Measurements from ENCODE around the gene LACTB. TPM values are rescaled to one million over a fixed set of nuclear protein-coding genes. Genes with fewer than 3 reads are reported as not detected.
"Not testable (repeated sequence)": the region's sequence is repeated elsewhere in the genome, so short reads cannot be mapped to it uniquely, and the experiment has no call there.

LACTB gene
- polyA plus RNA-seq, 1 experiment, result 51.1 TPM

DNA sequence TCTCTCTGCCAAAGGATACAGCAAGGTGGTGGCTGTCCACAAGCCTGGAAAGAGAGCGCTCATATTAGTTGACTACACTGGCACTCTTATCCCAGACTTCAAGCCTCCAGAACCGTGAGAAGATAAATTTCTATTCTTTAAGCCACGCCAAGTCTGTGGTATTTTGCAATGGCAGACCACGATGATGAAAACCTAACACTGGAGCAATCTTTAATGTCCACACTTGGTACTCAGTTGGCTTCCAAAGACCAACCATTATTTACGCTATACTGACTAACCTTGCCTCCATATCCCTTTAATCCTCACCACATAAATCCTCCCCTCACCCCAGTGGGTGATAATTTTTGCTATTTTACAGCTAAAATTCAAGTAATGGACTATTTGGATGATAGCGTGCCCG is 16.9 kb upstream of the LACTB start:
- DNase-seq (ENCODE audit: low read depth, low spot score), result no peak
- Histone ChIP-seq H3K27me3 (ENCODE audit: control insufficient read depth, insufficient read depth, low read length) (no peaks in the 10 kb centered on the region), H3K27ac (ENCODE audit: low read depth, low read length) (no peak overlapping the region), H3K9me3 (ENCODE audit: control insufficient read depth, insufficient read depth, low read length) (peaks cover 12% of the 10 kb centered on the region), H3K4me3 (ENCODE audit: low read depth, low read length) (no peak overlapping the region)
- POLR2A ChIA-PET, result no interaction called here
- TF ChIP-seq CTCF (IDR thresholded peaks at IDR 0.05; ENCODE audit: low read depth, low read length), result no peak
- CTCF ChIA-PET, result interaction anchor here (1.0 to 1.2 kb wide), 2 partner anchors 10 to 58 kb away, joined by 3 to 4 read pairs; no protein-coding TSS in a partner anchor

DNA sequence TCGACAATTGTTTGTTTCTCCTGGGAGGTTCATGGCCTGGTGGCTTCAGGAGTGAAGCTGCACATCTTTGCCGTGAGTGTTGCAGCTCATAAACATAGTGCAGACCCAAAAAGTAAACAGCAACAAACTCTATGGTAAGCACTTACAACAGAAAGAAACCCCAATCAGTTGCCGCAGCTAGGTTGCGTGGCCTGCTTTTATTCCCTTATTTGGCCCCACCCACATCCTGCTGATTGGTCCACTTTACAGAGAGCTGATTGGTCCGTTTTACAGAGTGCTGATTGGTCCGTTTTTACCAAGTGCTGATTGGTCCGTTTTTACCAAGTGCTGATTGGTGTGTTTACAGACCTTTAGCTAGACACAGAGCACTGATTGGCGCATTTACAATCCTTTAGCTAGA is 16.3 kb upstream of the LACTB start:
- not testable (repeated sequence) for H3K27ac ChIP-seq (ENCODE audit: low read depth, low read length); DNase-seq (ENCODE audit: low read depth, low spot score); H3K4me3 ChIP-seq (ENCODE audit: low read depth, low read length); H3K27me3 ChIP-seq (ENCODE audit: control insufficient read depth, insufficient read depth, low read length)
- peaks cover 17% of the 10 kb centered on the region for H3K9me3 ChIP-seq (ENCODE audit: control insufficient read depth, insufficient read depth, low read length)
- ChIA-PET POLR2A (interaction anchor here (0.6 kb wide), 1 partner anchor 38 kb away, joined by 3 read pairs; no protein-coding TSS in a partner anchor), CTCF (interaction anchor here (1.2 kb wide), 1 partner anchor 11 kb away, joined by 4 read pairs; no protein-coding TSS in a partner anchor)

DNA sequence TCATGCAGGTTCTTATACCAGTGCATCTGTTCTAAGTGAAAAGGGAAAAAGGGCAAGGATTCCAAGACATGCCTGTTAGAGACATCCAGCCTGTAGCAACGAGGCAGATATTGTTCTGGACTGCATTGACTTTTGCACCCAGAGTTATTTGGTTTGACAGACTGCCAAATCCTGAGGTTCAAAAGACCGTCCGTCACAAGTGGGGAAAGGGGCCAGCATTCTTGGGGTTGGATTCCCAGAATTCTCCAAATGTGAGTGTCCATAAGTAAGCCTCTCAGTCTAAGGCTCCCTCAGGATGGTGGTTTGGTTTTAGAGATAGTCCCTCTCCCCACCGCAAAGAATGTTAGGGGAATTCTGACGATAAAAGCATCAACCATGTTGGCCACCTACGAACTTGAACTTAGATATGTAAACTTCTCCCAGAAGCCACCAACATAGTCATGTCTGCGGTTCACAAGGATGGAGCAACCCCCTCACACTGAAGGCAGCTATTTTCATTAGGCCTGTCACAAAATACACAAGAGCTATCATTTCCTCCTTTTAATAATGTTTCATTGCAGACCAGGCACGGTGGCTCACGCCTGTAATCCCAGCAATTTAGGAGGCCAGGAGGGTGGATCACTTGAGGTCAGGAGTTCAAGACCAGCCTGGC is 13.6 kb upstream of the LACTB start:
- no peak for TF ChIP-seq CTCF (IDR thresholded peaks at IDR 0.05; ENCODE audit: low read depth, low read length)
- Histone ChIP-seq H3K4me3 (ENCODE audit: low read depth, low read length) (no peak overlapping the region), H3K27me3 (ENCODE audit: control insufficient read depth, insufficient read depth, low read length) (no peaks in the 10 kb centered on the region), H3K9me3 (ENCODE audit: control insufficient read depth, insufficient read depth, low read length) (peaks cover 15% of the 10 kb centered on the region; the same call in 1 of the 2 replicates), H3K27ac (ENCODE audit: low read depth, low read length) (peak overlapping the region; percentile 82)
- ChIA-PET POLR2A (interaction anchor here (0.7 to 1.8 kb wide), 14 partner anchors 12 to 88 kb away, joined by 3 to 9 read pairs (median 4); partner anchors contain the start of genes RPS27L and TPM1), CTCF (interaction anchor here (0.6 to 1.7 kb wide), 2 partner anchors 60 to 364 kb away, joined by 4 to 6 read pairs; no protein-coding TSS in a partner anchor)
- DNase-seq (ENCODE audit: low read depth, low spot score), result peak; percentile 100

GRCh38 chr15:63109498-63109897 is 12.2 kb upstream of the LACTB start:
- TF ChIP-seq CTCF (IDR thresholded peaks at IDR 0.05; ENCODE audit: low read depth, low read length), result no peak
- no peaks in the 10 kb centered on the region for H3K27me3 ChIP-seq (ENCODE audit: control insufficient read depth, insufficient read depth, low read length)
- CTCF ChIA-PET, result no interaction called here
- POLR2A ChIA-PET, result interaction anchor here (1.1 to 1.8 kb wide), 2 partner anchors 36 to 48 kb away, joined by 4 to 7 read pairs; partner anchors contain the start of gene RPS27L
- H3K9me3 ChIP-seq (ENCODE audit: control insufficient read depth, insufficient read depth, low read length), result peaks cover 15% of the 10 kb centered on the region; the same call in 1 of the 2 replicates
- no peak for DNase-seq (ENCODE audit: low read depth, low spot score)
- no peak overlapping the region for H3K4me3 ChIP-seq (ENCODE audit: low read depth, low read length)
- H3K27ac ChIP-seq (ENCODE audit: low read depth, low read length), result no peak overlapping the region

- no peaks in the 10 kb centered on the region for H3K27me3 ChIP-seq (ENCODE audit: control insufficient read depth, insufficient read depth, low read length)
- TF ChIP-seq CTCF (IDR thresholded peaks at IDR 0.05; ENCODE audit: low read depth, low read length), result no peak
- ChIA-PET CTCF (no interaction called here), POLR2A (no interaction called here)
- DNase-seq (ENCODE audit: low read depth, low spot score), result no peak
- H3K27ac ChIP-seq (ENCODE audit: low read depth, low read length), result no peak overlapping the region
- peaks cover 15% of the 10 kb centered on the region; the same call in 1 of the 2 replicates for H3K9me3 ChIP-seq (ENCODE audit: control insufficient read depth, insufficient read depth, low read length)
- no peak overlapping the region for H3K4me3 ChIP-seq (ENCODE audit: low read depth, low read length)
Measured at GRCh38 chr15:63109920-63110319, 11.7 kb upstream of the LACTB start.

All from AG04450 (cell line).